NCI-H69 (cell line): ENCODE results near the gene COL27A1.

Experiments
- DNase-seq: peaks from one replicate; lab custom pipeline; 2025; lab: John Stamatoyannopoulos, UW

The COL27A1 gene

DNA sequence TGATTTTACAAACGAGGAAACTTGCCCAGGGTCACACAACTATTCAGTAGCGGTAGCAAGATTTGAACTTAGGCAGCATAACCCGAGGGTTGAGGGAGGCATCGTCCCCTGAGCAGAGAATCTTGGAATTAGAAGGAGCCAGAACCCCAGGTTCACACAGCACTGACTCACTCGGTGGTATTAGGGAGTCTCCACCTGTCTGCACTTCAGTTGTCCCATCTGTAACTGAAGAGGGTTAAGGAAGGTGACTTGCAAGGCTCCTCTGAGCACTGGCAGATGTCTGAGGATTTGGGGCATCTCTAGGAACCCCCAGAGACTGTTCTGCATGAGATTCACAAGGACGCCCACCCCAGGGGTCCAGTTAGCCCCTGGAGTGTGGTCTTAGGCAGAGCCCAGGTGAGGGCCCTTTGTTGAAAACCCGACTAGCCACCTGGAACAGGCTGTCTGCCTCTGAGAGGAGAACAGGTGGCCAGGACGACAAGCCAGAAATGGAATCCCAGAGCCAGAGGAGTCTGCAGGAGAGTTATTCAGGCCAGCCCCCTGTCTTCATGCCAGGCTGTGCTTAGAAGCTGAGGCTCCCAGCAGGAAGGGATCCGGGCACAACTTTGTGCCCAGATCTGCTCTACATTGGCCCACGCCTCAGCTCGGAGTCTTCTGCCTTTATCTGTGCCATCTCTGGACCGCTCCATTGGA, 117.5 kb downstream of the COL27A1 start:
- peak; percentile 16 for DNase-seq

DNA sequence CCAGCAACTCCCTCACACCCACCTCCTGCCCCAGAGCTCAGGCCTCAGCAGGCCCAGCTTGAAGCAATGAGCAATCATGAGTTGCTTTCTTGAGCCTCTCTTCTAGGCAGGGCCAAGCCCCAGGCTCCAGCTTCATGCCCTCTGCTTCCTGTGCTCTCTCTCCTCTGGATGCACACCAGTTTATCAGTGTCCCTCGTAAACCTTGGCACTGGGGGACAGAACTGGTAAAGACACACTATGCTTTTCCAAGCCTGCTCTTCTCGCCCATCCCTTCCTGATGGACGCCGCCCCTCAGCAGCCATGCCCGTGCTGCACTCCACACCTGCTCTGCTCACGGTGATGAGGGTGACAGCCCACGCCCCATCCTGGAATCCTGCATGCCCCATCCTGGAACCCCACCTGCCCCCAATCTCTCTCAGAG, 118.1 kb downstream of the COL27A1 start:
- DNase-seq: no peak

DNA sequence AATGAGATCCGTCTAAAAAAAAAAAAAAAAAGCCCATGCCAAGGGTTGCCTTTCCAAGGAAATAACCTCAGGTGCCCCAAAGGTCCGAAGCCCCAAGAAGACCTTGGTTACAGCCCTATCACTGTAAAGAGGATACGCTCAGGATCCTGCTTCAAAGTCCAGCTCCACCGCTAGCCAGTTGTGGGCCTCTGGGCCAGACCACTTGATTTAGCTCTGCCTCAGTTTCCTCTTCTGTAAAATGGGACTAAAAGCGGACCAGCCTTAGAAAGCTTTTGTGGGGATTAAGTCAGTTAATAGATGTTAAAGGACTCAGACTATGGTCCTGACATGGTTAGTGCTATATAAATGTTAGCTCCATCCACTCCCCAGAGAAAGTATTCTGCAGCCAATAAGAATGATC, 118.9 kb downstream of the COL27A1 start:
- DNase-seq: no peak

DNA sequence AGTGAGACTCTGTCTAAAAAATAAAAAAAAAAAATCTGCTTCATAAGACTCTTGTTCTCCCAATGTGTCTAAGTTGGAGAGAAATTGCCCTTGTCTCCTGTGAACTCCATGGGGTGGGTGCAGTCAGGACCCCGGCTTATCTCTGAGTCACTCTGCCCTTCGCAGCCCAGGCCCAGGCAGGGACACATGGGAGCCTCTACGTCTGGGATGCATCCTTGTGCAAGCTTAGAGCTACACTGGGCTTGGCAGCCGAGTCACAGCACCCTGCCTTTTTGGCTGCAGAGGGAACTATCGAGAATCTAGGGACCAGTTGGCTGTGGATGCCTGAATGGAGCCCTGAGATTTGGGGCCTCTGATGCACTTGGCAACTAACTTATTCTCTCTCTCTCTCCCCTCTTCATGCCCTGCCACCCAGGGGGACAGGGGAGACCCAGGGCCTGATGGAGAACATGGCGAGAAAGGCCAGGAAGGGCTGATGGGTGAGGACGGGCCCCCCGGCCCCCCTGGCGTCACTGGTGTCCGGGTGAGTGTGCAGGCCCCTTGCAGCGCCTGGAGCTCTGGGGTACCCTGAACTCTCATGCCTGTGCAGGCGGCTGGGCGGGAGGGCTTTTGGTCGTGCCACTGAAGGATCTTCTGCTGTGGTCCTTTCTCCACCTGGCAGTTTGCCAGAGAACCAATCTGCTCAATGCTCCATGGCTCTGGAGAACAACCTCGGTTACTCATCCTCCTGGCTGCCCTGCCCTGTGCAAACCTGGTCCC, 120.1 kb downstream of the COL27A1 start:
- DNase-seq: peak; percentile 42

DNA sequence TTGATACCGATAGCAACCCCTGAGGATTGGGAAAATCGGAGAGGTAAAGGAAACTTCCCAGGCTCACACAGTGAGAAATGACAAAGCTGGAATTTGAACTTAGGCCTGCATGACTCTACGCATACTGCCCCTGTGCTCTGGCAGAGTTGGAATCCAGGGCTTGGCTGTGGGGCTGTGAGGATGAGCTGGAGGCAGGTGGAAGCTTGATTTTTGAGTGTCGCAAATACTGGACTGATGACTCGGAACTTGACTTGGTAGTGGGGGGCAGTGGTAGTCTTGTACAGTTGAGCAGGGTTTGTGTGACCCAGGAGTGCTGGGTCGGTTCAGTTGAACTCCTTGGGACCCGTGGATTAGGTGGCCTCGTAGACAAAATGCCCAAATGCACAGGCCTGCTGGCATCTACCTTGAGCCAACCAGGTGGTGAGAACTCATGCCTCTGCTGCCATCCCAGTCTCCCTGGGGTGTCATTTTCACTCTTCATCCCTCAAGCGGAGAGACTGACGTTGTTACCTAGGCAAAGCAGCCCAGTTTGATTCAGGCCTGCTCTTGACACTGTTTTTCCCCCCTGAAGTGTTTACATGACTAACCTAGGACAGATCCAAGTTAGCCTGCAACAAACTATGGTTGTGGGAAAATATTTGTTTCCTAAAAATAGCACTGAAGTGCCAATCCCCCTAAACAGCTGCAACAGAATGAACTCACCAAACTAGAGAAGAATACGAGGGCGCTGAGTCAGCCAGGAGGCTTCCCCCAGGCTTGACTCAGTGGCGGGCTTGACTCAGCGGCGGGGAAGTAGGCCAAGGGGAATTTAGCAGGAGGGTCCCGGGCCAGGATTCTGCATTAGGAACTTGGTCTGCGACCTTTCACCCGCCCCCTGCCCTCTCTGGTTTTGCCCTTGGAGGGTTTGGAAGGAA, 121.8 kb downstream of the COL27A1 start:
- DNase-seq: no peak

DNA sequence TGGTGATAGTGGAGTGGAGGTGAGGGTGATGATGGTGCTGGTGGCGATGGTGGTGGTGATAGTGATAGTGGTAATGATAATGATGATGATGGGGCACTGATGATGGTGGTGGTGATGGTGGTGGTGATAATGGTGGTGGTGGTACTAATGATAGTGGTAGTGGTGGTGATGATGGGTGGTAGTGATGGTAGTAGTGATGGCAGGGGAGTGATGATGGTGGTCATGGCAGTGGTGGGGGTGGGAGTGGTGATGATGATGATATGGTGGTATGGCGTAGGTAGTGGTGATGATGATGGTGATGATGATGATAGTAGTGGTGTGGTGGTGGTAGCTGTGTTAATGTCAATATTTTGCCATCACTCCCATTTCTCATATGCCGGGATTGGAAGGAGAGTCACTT, 123.0 kb downstream of the COL27A1 start:
- no peak for DNase-seq

DNA sequence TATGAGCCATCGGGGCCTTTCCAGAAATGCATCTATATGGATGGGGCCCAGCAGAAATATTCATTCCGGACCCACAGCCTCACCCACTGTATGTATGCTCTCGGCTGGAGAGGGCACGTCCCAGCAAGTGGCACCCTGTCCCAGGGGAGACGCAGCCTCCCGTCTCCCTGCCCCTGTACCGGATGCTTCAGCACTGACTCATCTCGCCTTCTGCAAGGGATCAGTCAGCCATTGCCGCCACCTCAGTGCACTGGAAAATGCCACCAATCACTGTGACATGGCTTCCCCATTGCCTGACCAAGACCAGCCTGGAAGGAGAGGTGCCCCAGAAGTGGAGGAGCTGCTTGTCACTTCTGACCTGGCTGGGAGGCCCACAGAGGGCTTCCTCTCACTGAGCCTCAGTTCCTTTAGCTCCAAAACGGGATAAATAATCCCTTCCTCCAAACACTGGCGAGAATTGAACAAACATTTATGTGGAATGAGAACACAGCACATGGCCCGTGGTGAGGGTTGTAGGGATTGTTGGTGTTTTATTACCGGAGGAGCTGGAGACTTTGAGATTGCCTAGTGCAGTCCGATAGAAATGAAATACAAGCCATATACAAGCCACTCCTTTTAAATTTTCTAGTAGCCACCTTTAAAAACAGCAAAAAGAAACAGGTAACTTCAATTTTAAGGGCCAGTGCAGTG, 123.7 kb downstream of the COL27A1 start:
- DNase-seq: no peak

DNA sequence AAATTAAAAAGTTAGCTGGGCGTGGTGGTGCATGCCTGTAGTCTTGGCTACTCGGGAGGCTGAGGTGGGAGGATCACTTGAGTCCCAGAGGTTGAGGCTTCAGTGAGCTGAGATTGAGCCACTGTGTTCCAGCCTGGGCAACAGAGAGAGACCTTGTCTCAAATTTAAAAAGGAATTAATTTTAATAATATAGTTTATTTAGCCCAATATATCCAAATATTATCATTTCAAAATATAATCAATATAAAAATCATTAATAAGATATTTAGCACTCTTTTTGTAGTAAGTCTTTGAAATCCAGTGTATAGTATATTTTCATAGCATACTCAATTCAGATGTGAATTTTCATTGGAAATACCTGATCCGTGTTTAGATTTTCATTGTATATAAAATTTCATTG, 124.4 kb downstream of the COL27A1 start:
- no peak for DNase-seq

DNA sequence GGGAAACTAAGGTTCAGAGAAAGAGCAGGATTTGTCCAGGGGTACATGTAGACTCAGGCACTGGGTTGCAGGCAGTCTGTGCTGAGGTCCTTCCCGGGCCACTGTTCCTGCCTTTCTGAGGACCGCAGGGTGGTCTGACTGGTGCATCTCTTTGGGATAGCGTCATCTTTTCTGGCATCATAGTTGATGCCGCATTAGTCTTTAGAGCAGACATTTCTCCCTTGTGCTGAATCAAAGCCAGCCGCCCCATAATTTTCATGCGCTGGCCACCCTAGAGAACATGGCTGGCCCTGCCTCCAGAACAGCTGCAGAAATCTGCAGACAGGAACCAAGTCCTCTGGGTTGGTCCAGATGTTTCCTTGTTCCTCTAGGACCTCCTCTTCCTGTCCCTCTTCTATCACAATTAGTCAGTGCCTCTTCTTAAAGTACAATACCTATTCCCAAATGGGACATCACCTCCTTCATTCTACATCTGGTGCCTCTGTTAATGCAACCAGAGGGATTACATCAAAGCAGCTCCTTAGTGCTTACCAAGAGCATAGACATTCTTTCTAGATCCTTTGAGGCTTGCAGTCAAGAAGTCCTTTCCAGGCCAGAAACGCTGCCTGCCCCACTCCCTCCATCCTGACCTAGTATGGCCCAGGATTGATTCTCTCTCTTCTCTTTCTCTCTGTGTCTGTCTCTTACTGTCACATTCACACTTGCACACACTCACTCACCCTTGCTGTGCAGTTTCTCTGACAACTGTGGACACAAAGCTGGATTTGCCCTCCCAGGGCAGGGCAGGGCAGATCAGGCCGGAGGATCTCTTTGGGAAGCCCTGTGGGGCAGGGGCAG, 125.5 kb downstream of the COL27A1 start:
- no peak for DNase-seq

DNA sequence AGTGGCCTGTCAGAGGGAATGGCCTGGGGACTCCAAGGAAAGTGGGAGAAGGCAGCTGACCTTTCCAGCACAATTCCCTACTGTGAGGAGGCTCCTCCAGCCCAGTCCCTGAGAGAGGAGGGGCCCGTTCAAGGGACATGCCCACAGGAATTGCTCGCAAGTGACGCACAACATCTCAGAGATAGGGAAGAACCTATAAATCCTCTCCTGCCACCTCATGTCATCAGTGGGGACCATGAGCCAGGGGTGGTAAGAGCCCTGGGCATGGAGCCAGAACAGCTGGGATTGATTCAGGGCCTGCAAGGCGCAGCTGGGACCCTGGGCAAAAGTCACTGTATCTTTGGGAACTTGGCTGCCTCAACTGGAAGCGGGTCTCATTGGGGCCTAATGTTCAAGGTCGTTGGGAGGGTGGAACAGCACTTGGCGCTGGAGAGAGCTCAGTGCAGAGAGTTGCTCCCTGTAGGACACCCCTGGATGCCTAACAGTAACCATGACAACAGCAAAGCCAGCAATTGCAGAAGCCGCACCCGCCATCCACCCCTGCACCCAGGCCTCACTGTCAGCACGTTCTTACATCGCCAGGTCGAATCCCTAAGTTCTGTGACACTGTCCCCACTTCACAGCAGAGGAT, 126.3 kb downstream of the COL27A1 start:
- peak; percentile 39 for DNase-seq

DNA sequence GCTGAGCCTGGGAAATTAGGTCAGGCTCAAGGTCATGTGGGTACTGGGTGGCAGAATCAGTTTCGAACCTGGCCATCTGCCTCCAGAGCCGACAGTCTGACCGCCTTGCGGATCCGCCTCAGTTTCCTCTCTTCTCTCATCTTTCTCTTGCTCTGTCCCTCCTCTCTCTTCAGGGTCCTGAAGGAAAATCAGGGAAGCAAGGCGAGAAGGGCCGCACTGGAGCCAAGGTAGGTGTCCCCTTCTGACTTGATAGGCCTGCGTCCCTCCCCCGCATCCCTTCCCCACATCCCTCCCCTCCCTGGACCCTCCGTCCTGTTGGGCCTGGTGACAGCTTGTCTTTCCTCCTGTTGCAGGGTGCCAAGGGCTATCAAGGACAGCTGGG, 126.8 kb downstream of the COL27A1 start:
- DNase-seq: no peak

DNA sequence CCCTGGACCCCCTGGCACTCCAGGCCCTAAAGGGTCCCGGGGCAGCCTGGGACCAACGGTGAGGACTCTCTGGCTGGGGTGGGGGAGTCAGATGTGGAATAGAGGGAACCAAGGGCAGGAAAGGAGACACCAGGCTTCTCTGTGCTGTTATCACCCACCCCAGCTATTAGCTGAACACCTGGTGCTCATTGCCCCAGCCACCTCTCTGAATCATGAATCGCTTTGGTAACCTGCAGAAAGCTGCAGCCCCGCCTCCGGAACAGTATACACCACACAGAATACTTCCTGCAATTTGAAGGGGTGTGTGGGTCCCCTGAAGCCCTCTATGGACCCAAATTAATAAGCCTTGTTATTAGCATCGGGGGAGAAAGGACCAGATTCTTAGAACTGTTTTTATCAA, 127.2 kb downstream of the COL27A1 start:
- DNase-seq: peak; percentile 72

DNA sequence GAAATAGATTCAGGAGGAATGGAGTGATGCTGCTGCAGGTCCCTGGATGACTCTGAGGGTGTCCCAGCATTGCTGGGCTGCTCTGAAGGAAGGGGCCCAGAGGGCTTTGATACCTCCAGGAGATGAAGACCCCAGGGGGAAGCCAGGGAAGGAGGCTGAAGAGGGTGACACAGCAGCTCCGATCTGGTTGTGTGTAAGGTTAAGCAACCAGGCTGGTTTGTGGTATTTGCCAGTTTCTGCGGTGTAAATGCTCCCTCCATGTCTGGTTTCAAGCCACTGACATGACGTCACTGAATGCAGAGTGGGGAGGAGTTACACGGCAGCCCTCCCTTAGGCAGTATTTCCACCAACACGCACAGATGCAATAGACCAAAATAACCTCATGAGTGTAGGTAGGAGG, 127.6 kb downstream of the COL27A1 start:
- DNase-seq: peak; percentile 61

DNA sequence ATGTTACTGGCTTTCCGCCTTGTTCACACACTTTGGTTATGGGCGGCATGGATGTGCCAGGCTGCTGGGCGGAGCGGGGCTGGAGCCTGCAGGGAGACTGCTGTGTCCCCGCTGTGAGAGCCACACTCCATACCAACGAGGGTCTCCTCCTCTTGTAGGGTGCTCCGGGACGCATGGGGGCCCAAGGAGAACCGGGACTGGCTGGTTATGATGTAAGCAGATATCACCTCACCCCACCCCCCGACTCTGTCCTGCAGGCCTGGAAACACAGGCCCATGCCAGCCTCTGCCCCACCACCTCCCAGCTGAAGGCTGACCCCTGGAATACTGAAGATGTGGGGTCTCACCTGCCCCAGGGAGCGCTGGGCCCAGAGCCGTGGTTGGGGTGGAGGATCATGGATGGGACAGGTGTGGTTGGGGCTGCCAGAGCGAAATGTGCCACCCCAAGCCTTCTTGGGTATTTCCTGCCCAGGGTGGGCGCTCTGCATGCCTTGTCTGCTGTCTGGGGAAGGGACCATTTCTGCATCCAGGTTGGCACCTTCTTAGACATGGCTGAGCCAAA, 128.3 kb downstream of the COL27A1 start:
- peak; percentile 56 for DNase-seq

DNA sequence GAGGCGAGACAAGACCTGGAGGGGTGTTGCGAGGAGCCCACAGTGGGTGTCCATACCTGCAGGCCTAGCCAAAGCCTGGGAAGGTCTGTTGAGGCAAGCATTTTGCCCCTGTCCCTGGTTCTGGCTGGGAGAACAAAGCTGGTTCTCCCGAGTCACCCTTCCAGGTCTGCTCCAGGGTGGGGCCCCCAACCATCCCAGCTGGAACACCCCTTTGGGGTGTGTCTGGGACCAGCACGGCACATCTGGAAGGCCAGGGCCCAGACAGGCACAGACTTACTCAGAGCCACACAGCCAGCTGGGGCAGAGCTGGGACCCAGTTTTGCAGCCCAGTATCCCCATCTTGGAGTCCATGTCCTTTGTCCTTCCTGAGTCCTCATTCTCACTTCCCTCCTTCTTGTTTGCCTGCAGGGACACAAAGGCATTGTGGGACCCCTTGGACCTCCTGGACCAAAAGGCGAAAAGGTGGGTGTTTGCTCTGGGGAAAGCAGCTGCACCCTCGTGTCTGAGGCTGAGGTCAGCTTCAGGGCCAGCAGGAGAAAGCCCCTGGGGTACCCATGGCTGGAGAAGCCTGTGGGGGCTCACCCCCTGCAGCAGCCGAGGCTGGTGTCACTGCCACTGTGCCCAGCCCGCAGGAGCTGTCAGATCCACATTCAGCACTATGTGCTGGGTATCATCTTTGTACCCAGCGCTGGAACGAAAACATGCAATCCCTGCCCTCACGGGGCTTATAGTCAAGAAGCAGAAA, 129.2 kb downstream of the COL27A1 start:
- no peak for DNase-seq

DNA sequence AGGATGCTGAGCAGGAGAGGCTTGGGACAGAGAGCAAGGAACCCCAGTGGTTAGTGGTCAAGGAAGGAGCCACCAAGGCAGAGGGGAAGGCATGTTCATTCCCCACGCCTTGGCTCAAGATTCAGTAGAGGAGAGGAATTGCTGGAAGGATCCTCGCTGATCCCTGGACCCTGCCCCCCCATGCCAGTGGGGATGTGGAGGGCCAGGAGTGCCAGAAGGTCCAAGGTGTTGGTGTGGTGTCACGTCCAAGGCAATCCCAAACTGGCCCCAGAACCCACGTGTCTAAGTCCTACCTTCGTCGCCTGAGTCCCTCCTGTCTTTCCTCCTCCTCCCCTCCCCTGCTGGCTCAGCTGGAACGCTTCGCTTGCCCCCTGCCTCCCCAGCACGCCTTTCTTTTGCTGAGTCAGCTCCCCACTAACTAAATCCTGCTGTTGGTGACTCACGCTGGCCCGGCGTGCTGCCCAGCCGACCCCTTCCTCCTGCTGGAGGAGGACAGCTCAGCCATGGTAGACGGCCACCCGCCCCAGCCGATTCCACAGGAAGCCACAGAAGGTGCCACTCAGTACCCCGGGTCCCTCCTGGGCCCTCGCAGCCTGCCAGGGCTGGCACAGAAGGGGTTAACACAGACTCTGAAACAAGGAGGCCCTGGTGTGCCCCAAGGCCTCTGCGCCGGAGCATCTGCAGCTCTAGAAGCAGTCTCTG, 130.0 kb downstream of the COL27A1 start:
- no peak for DNase-seq

DNA sequence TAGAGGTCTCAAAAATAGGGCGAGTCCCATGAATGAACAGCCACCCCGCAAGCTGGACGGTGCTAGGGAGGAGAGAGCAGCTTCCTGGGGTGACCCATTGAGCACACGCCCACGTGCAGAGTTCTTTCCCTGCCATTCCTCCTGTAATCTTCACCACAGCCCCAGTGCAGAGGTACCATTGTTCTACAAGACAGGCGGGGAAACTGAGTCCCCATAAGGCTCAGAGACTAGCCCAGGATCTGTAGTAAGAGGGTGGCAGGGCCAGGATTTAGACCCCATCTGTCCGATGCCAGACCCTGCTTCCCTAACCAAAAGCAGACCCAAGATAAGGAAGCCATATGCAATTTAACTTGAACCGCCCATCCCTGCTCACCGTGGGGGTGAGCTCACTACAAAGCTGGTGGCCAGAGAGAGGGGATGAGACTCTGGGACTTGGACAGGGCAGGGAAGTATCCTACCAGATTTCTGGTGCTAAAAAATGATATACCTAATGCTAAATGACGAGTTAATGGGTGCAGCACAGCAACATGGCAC, 130.9 kb downstream of the COL27A1 start:
- DNase-seq: no peak

DNA sequence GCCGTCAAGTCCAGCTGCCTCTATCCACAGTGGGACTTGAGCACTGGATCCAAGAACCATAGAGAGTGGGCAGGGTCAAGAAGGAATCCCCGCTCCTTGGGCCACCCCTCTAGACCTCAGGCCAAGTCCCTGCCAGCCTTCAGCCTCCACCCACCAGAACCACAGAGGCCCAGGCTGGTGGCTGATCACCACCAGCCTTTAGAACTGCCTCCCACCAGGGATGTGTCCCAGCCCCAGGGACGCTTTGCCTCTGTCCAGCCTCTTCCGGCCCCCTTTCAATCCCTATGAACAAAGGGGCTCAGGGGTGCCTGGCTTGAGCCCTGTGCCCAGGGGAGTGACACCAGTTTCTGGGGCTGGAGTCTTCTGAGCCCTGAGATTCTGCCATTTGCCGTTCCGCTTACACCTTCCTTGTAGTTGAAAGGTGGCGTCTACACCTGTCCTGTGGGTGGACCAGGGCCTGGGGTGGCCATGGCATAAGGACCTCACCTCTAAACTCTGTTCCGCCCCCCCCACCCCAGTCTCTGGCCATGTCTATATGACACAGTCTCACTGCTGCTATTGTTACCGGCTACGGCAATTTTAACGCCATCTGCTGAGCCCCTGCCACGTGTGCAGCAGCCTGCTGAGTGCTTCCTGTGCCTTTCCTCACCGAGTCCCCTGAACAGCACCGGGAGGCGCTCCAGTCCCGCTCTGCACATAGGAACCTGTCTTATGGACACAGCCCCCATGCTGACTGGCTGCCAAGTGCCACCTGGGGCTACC, 131.8 kb downstream of the COL27A1 start:
- DNase-seq: peak; percentile 90
